HCT116 (cell line): ENCODE measurements around the gene TCF7L1. TPM values are rescaled to one million over a fixed set of nuclear protein-coding genes. Genes with fewer than 3 reads are reported as not detected.

Source experiments
- ATAC-seq: fragments of 200-7000 bp; cut with Tn5 transposase; 2 replicates; pipeline ENCODE4 v1.9.1; 2020; ENCODE audit warnings: mild to moderate bottlenecking, moderate library complexity
- BruUV-seq: library from RNA; stranded (reverse); fragments of 400-500 nt; replicated peaks from 2 replicates; lab custom pipeline; 2021; lab: Mats Ljungman, UMichigan
- CTCF ChIA-PET: fragments of 300-600 bp; sonication (Branson Sonifier 250); formaldehyde crosslinking; loops from one replicate; lab custom pipeline; 2021; ENCODE audit warnings: antibody characterized with exemption; lab: Charles Lee
- POLR2A ChIA-PET: fragments of 300-600, 350-600 bp; sonication (Branson Sonifier 250); formaldehyde crosslinking; loops from one replicate; lab custom pipeline; 2021; ENCODE audit warnings: antibody characterized with exemption; lab: Charles Lee
- RAD21 ChIA-PET, 2 experiments: fragments of 300-600 bp; sonication (Branson Sonifier 250); formaldehyde crosslinking; loops; one replicate each; lab custom pipeline; 2023; ENCODE audit warnings: low total read pairs in 2 of 2; ENCODE audit not compliant: uncharacterized antibody in 2 of 2, unreplicated experiment in 2 of 2, low non-redundant PET in 1 of 2; lab: Charles Lee
- DNase-seq: peaks from one replicate; pipeline ENCODE4 v3.0.0-alpha.2; 2010; ENCODE audit warnings: low read depth, low spot score
- H2AFZ ChIP-seq: fragments of 200-600 bp; shearing (Covaris generic), sonication (generic); 2 replicates; pipeline ENCODE4 v1.6.1; 2017; ENCODE audit warnings: low read depth, mixed run types, mixed read lengths, antibody characterized with exemption, low read length; ENCODE audit not compliant: poor library complexity, severe bottlenecking
- H3K27ac ChIP-seq: 2 replicates; pipeline ENCODE4 v1.5.1; 2012; ENCODE audit warnings: low read depth, low read length
- H3K27me3 ChIP-seq: fragments of 200-600 bp; sonication (generic); 2 replicates; pipeline ENCODE4 v1.6.1; 2016; ENCODE audit warnings: mixed run types, low read length, mixed read lengths; ENCODE audit not compliant: insufficient read depth
- H3K36me3 ChIP-seq, 2 experiments: fragments of 200-500 bp in 1 of 2; fragments of 200-600 bp in 1 of 2; sonication (Bioruptor generic) in 1 of 2; sonication (generic) in 1 of 2; 2 replicates each; pipeline versions ENCODE4 v1.5.1 to v1.6.1; 2014 to 2016; ENCODE audit warnings: low read length in 2 of 2, inconsistent platforms in 1 of 2, mixed read lengths in 1 of 2, mixed run types in 1 of 2; ENCODE audit not compliant: insufficient read depth in 2 of 2, control insufficient read depth in 1 of 2
- H3K4me1 ChIP-seq, 2 experiments: fragments of 200-600 bp in 1 of 2; sonication (generic) in 1 of 2; 2 replicates each; pipeline versions ENCODE4 v1.5.1 to v1.6.1; 2012 to 2017; ENCODE audit warnings: low read length in 2 of 2, inconsistent platforms in 1 of 2, mild to moderate bottlenecking in 1 of 2, mixed read lengths in 1 of 2, mixed run types in 1 of 2, moderate library complexity in 1 of 2; ENCODE audit not compliant: insufficient read depth in 2 of 2, control insufficient read depth in 1 of 2
- H3K4me2 ChIP-seq: fragments of 200-600 bp; sonication (generic); 2 replicates; pipeline ENCODE4 v1.6.1; 2017; ENCODE audit warnings: mixed run types, low read length, mixed read lengths
- H3K4me3 ChIP-seq, 2 experiments: fragments of 200-600 bp in 1 of 2; sonication (generic) in 1 of 2; replicated peaks in 1 of 2; 2 replicates each; pipeline ENCODE4 v1.5.1; 2011 to 2016; ENCODE audit warnings: low read length in 2 of 2, control low read depth in 1 of 2, low read depth in 1 of 2, mild to moderate bottlenecking in 1 of 2, mixed read lengths in 1 of 2, mixed run types in 1 of 2
- H3K79me2 ChIP-seq: fragments of 200-600 bp; sonication (generic); 2 replicates; pipeline ENCODE4 v1.6.1; 2017; ENCODE audit warnings: mild to moderate bottlenecking, mixed run types, low read length, moderate library complexity, mixed read lengths; ENCODE audit not compliant: insufficient read depth
- H3K9ac ChIP-seq: fragments of 200-600 bp; sonication (generic); 2 replicates; pipeline ENCODE4 v1.6.1; 2016; ENCODE audit warnings: low read length, mixed read lengths
- H3K9me2 ChIP-seq: fragments of 200-600 bp; sonication (generic), shearing (Covaris generic); 2 replicates; pipeline ENCODE4 v1.6.1; 2017; ENCODE audit warnings: mixed run types, mild to moderate bottlenecking, moderate library complexity; ENCODE audit not compliant: insufficient read depth
- H3K9me3 ChIP-seq, 2 experiments: fragments of 200-500 bp in 1 of 2; fragments of 200-600 bp in 1 of 2; sonication (Bioruptor generic) in 1 of 2; sonication (generic) in 1 of 2; 2 replicates each; pipeline ENCODE4 v1.6.1; 2014 to 2017; ENCODE audit warnings: low read length in 2 of 2, mixed read lengths in 2 of 2, inconsistent platforms in 1 of 2, low read depth in 1 of 2, mild to moderate bottlenecking in 1 of 2, mixed run types in 1 of 2, moderate library complexity in 1 of 2; ENCODE audit not compliant: control insufficient read depth in 1 of 2, insufficient read depth in 1 of 2
- H4K20me1 ChIP-seq: fragments of 200-600 bp; sonication (generic), shearing (Covaris generic); 2 replicates; pipeline ENCODE4 v1.6.1; 2017; ENCODE audit warnings: mixed run types, mild to moderate bottlenecking, moderate library complexity; ENCODE audit not compliant: insufficient read depth
- ATF3 ChIP-seq: IDR thresholded peaks from 2 replicates; pipeline ENCODE4 v1.6.1; 2012
- CEBPB ChIP-seq: IDR thresholded peaks from 2 replicates; pipeline ENCODE4 v1.6.1; 2012; ENCODE audit warnings: low read depth
- CTCF ChIP-seq, 3 experiments: fragments of 200-600 bp in 1 of 3; sonication (generic) in 1 of 3; IDR thresholded peaks in 2 of 3; conservative IDR thresholded peaks in 1 of 3; 2 replicates each; pipeline ENCODE4 v1.5.1; 2012 to 2017; ENCODE audit warnings: low read depth in 2 of 3, low read length in 2 of 3, antibody characterized with exemption in 1 of 3, borderline replicate concordance in 1 of 3, control low read depth in 1 of 3, mild to moderate bottlenecking in 1 of 3, mixed read lengths in 1 of 3, mixed run types in 1 of 3, moderate library complexity in 1 of 3; ENCODE audit not compliant: insufficient read depth in 1 of 3
- EZH2 ChIP-seq: fragments of 200-600 bp; sonication (generic); IDR thresholded peaks from 2 replicates; pipeline ENCODE4 v1.6.1; 2017; ENCODE audit warnings: antibody characterized with exemption, mixed run types
- JUND ChIP-seq: IDR thresholded peaks from 2 replicates; pipeline ENCODE4 v1.6.1; 2012
- MAX ChIP-seq: IDR thresholded peaks from 2 replicates; pipeline ENCODE4 v1.6.1; 2012
- RAD21 ChIP-seq: IDR thresholded peaks from 2 replicates; pipeline ENCODE4 v1.6.1; 2012; ENCODE audit warnings: low read depth, mild to moderate bottlenecking
- ZFX ChIP-seq: fragments of 450-650 bp; IDR thresholded peaks from 2 replicates; pipeline ENCODE4 v1.6.1; 2017
- ZNF274 ChIP-seq: fragments of 200-500 bp; sonication (Bioruptor generic); IDR thresholded peaks from 2 replicates; pipeline ENCODE4 v1.6.1; 2014; ENCODE audit warnings: mild to moderate bottlenecking, low read depth, low read length, inconsistent platforms
- intact Hi-C: fragments of 100-400 bp; cut with micrococcal nuclease; formaldehyde crosslinking; loops from 2 replicates; pipeline ENCODE4 v1.10.0; 2022
- total RNA-seq: library from RNA; stranded (reverse); gene quantifications from one replicate; pipeline ENCODE4 v1.2.1, GENCODE V29; 2021; ENCODE audit not compliant: unreplicated experiment

The TCF7L1 gene
- total RNA-seq, 1 experiment from 2014 or later = 10.3 TPM

DNA sequence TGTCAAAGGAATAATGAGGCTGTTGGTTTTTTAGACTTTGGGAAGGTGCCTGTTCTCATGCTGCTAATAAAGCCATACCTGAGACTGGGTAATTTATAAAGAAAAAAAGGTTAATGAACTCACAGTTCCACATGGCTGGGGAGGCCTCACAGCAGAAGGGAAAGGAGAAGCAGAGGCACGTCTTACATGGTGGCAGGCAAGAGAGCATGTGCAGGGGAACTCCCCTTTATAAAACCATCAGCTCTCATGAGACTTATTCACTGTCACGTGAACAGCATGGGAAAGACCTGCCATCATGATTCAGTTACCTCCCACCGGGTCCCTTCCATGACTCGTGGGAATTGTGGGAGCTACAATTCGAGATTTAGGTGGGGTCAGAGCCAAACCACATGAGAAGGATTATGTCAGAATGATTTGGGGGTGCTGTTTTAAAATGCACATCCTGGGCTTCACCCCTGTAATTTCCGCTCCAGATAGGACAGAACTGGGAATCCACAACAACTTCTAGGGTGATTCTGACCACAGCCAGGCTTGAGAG, 37.8 kb downstream of the TCF7L1 start:
- no peaks in the 10 kb centered on the region for H3K79me2 ChIP-seq
- RAD21 ChIA-PET = no interaction called here
- no TSS peak for BruUV-seq

More for the DNA sequence above, 37.8 kb downstream of the TCF7L1 start:
- CTCF ChIA-PET = no interaction called here
- Histone ChIP-seq H3K9me2 (no peaks in the 10 kb centered on the region), H2AFZ (no peak overlapping the region), H3K9me3 (no peaks in the 10 kb centered on the region), H3K27ac (no peak overlapping the region), H4K20me1 (no peaks in the 10 kb centered on the region), H3K4me1 (no peaks in the 10 kb centered on the region), H3K27me3 (no peaks in the 10 kb centered on the region), H3K4me2 (no peak overlapping the region), H3K9ac (no peak overlapping the region), H3K36me3 (no peaks in the 10 kb centered on the region), H3K4me3 (no peak overlapping the region)
- ATAC-seq = no peak
- intact Hi-C loops = no loop called here
- no peak for DNase-seq
- TF ChIP-seq RAD21 = no peak
- no peak for TF ChIP-seq ZNF274
- TF ChIP-seq MAX = no peak
- TF ChIP-seq CTCF (IDR thresholded peaks at IDR 0.05 in 2 of 3, conservative IDR thresholded peaks at IDR 0.05 in 1 of 3; ENCODE audit: borderline replicate concordance in 1 of 3, insufficient read depth in 1 of 3, low read depth in 2 of 3, low read length in 2 of 3) = no peak
- TF ChIP-seq CEBPB = no peak
- TF ChIP-seq ZFX = no peak
- no peak for TF ChIP-seq EZH2
- no peak for TF ChIP-seq JUND
- no peak for TF ChIP-seq ATF3
- POLR2A ChIA-PET = no interaction called here
